Measurements from ENCODE around the gene MEIOSIN. TPM values are rescaled to one million over a fixed set of nuclear protein-coding genes. Genes with fewer than 3 reads are reported as not detected.

The MEIOSIN gene
- total and polyA plus RNA-seq, 4 donors, result not detected

DNA sequence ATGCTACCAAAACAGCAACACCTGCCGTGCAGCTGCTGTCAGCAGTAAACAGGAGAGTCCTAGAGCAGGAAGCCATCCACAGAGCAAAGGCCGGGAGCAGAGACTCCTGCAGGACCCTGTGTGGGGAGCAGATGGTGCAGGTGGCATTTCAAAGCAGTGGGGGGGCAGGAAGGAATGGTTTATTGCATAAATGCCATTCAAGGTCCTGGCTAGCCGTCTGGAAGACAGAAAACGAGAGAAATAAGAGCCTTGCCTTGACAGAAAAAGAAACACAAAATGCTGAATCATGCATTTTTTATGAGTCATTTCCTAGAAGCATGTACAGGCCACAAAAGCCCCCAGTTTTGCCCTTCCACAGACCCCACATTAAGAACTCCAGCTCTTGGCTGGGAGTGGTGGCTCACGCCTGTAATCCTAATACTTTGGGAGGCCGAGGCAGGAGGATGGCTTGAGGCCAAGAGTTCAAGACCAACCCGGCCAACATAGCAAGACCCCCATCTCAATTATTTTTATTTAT, 76.5 kb downstream of the MEIOSIN start:
- no peaks in the 10 kb centered on the region for H3K4me1 ChIP-seq (ENCODE audit: control insufficient read depth in 1 of 2, insufficient read depth in 2 of 2, low read length in 2 of 2)
- H3K27me3 ChIP-seq (ENCODE audit: control insufficient read depth in 1 of 2, insufficient read depth in 2 of 2, low read length in 1 of 2), result no peaks in the 10 kb centered on the region
- intact Hi-C loops (cut with DNase I), result loop anchor here in 1 of 2 donors (5.0 kb wide), 1 partner anchor 43 kb away; no protein-coding TSS in a partner anchor
- WGBS, 2 donors, result 40 to 41% methylated on average over 7 of the region's 7 CpGs
- H3K9me3 ChIP-seq (ENCODE audit: control insufficient read depth, low read length), result no peaks in the 10 kb centered on the region
- H3K36me3 ChIP-seq (ENCODE audit: control insufficient read depth in 1 of 2, insufficient read depth in 2 of 2, low read length in 1 of 2), result no peaks in the 10 kb centered on the region
- H3K4me3 ChIP-seq (ENCODE audit: low read length in 2 of 2), result no peak overlapping the region
- DNase-seq (no peak), ATAC-seq (ENCODE audit: low FRiP score) (no peak)
- no peak overlapping the region for H3K27ac ChIP-seq (ENCODE audit: low read depth in 1 of 2, low read length in 2 of 2)

DNA sequence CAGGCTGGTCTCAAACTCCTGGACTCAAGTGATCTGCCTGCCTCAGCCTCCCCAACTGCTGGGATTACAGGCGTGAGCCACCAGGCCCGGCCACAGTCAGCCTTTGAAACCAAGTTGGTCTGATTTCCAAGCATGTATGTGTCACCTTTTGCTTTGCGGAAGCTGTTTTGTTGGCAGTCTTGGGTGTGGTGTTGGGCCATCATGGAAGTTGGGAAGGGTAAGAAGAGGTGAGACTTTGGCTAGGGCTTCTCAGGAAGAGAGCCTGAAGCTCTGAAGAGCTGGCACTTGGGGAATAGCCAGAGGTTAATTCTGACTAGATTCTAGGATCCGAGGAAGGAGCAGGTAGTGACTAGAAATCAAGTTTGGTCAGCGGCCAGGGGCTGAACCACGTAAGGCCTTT, 79.1 kb downstream of the MEIOSIN start:
- 92 to 95% methylated on average over 6 of the region's 6 CpGs for WGBS, 2 donors
- intact Hi-C loops (cut with DNase I), result loop anchor here in 1 of 2 donors (5.0 kb wide), 1 partner anchor 40 kb away; no protein-coding TSS in a partner anchor
- no peak for ATAC-seq (ENCODE audit: low FRiP score)

More for the DNA sequence above, 79.1 kb downstream of the MEIOSIN start:
- Histone ChIP-seq H3K27me3 (ENCODE audit: control insufficient read depth in 1 of 2, insufficient read depth in 2 of 2, low read length in 1 of 2) (no peaks in the 10 kb centered on the region), H3K4me1 (ENCODE audit: control insufficient read depth in 1 of 2, insufficient read depth in 2 of 2, low read length in 2 of 2) (no peaks in the 10 kb centered on the region), H3K36me3 (ENCODE audit: control insufficient read depth in 1 of 2, insufficient read depth in 2 of 2, low read length in 1 of 2) (no peaks in the 10 kb centered on the region), H3K4me3 (ENCODE audit: low read length in 2 of 2) (no peak overlapping the region), H3K27ac (ENCODE audit: low read depth in 1 of 2, low read length in 2 of 2) (no peak overlapping the region), H3K9me3 (ENCODE audit: control insufficient read depth, low read length) (no peaks in the 10 kb centered on the region)
- no peak for DNase-seq

Other genes with a start within 250 kb of the MEIOSIN start
- gene RTN2, start 236.4 kb upstream of the MEIOSIN start, total RNA-seq, result 10 to 100 TPM in 1 of 2 donors, 1 to 10 TPM in 1; 8.1 to 11.6 TPM
- gene RTN2, start 236.4 kb upstream of the MEIOSIN start, polyA plus RNA-seq, result 10 to 100 TPM in 1 of 2 donors, 1 to 10 TPM in 1; 7.0 to 13.1 TPM
- gene PPM1N, start 235.0 kb upstream of the MEIOSIN start, total RNA-seq, result 1 to 10 TPM in 1 of 2 donors, under 1 TPM in 1; 0.88 to 2.5 TPM
- gene PPM1N, start 235.0 kb upstream of the MEIOSIN start, polyA plus RNA-seq, result under 1 TPM in 1 of 2 donors, not detected in 1; 0.67 TPM
- 100 to 1,000 TPM; 119 to 192 TPM for gene VASP, start 226.0 kb upstream of the MEIOSIN start, total RNA-seq
- gene VASP, start 226.0 kb upstream of the MEIOSIN start, polyA plus RNA-seq, result 10 to 100 TPM; 56.0 to 63.2 TPM
- 1 to 10 TPM; 8.6 to 8.8 TPM for gene OPA3, start 148.6 kb upstream of the MEIOSIN start, total RNA-seq
- 1 to 10 TPM; 2.0 to 2.8 TPM for gene OPA3, start 148.6 kb upstream of the MEIOSIN start, polyA plus RNA-seq
- 10 to 100 TPM; 10.6 to 10.9 TPM for gene GPR4, start 131.2 kb upstream of the MEIOSIN start, total RNA-seq
- gene GPR4, start 131.2 kb upstream of the MEIOSIN start, polyA plus RNA-seq, result 1 to 10 TPM in 1 of 2 donors, under 1 TPM in 1; 0.63 to 1.2 TPM
- 10 to 100 TPM; 42.4 to 52.9 TPM for gene EML2, start 94.0 kb upstream of the MEIOSIN start, total RNA-seq
- 10 to 100 TPM; 21.7 to 48.1 TPM for gene EML2, start 94.0 kb upstream of the MEIOSIN start, polyA plus RNA-seq
- 1 to 10 TPM in 1 of 2 donors, under 1 TPM in 1; 0.45 to 2.4 TPM for gene GIPR, start 65.2 kb upstream of the MEIOSIN start, total RNA-seq
- gene GIPR, start 65.2 kb upstream of the MEIOSIN start, polyA plus RNA-seq, result not detected
- 100 to 1,000 TPM; 203 to 206 TPM for gene SNRPD2, start 41.5 kb upstream of the MEIOSIN start, total RNA-seq
- 100 to 1,000 TPM; 319 to 345 TPM for gene SNRPD2, start 41.5 kb upstream of the MEIOSIN start, polyA plus RNA-seq
- 1 to 10 TPM; 5.3 to 5.4 TPM for gene QPCTL, start 40.8 kb upstream of the MEIOSIN start, total RNA-seq
- gene QPCTL, start 40.8 kb upstream of the MEIOSIN start, polyA plus RNA-seq, result 10 to 100 TPM in 1 of 2 donors, 1 to 10 TPM in 1; 1.9 to 11.1 TPM
- 10 to 100 TPM; 12.7 to 15.5 TPM for gene FBXO46, start 2.5 kb upstream of the MEIOSIN start, total RNA-seq
- 1 to 10 TPM; 1.9 to 5.1 TPM for gene FBXO46, start 2.5 kb upstream of the MEIOSIN start, polyA plus RNA-seq
- gene SIX5, start 35.8 kb downstream of the MEIOSIN start, total RNA-seq, result 10 to 100 TPM; 17.8 to 27.3 TPM
- 10 to 100 TPM in 1 of 2 donors, 1 to 10 TPM in 1; 8.1 to 34.4 TPM for gene SIX5, start 35.8 kb downstream of the MEIOSIN start, polyA plus RNA-seq
- 100 to 1,000 TPM; 155 to 215 TPM for gene DMPK, start 49.1 kb downstream of the MEIOSIN start, total RNA-seq
- 100 to 1,000 TPM; 139 to 408 TPM for gene DMPK, start 49.1 kb downstream of the MEIOSIN start, polyA plus RNA-seq
- gene DMWD, start 59.4 kb downstream of the MEIOSIN start, total RNA-seq, result 10 to 100 TPM; 70.7 TPM
- gene DMWD, start 59.4 kb downstream of the MEIOSIN start, polyA plus RNA-seq, result 10 to 100 TPM; 20.9 to 62.2 TPM
- under 1 TPM; 0.15 to 0.23 TPM for gene RSPH6A, start 81.9 kb downstream of the MEIOSIN start, total RNA-seq
- gene RSPH6A, start 81.9 kb downstream of the MEIOSIN start, polyA plus RNA-seq, result not detected
- 10 to 100 TPM; 49.8 to 52.0 TPM for gene SYMPK, start 129.7 kb downstream of the MEIOSIN start, total RNA-seq
- gene SYMPK, start 129.7 kb downstream of the MEIOSIN start, polyA plus RNA-seq, result 10 to 100 TPM; 22.4 to 98.6 TPM
- gene FOXA3, start 130.9 kb downstream of the MEIOSIN start, total RNA-seq, result under 1 TPM in 1 of 2 donors, not detected in 1; 0.23 TPM
- gene FOXA3, start 130.9 kb downstream of the MEIOSIN start, polyA plus RNA-seq, result 1 to 10 TPM in 1 of 2 donors, not detected in 1; 3.6 TPM
- 10 to 100 TPM; 15.6 to 17.7 TPM for gene IRF2BP1, start 152.7 kb downstream of the MEIOSIN start, total RNA-seq
- gene IRF2BP1, start 152.7 kb downstream of the MEIOSIN start, polyA plus RNA-seq, result 10 to 100 TPM in 1 of 2 donors, 1 to 10 TPM in 1; 4.1 to 13.3 TPM
- gene MYPOP, start 169.2 kb downstream of the MEIOSIN start, total RNA-seq, result 1 to 10 TPM; 5.6 to 7.3 TPM
- 1 to 10 TPM; 4.9 to 8.3 TPM for gene MYPOP, start 169.2 kb downstream of the MEIOSIN start, polyA plus RNA-seq
- not detected for gene NANOS2, start 181.3 kb downstream of the MEIOSIN start, total RNA-seq
- gene NANOS2, start 181.3 kb downstream of the MEIOSIN start, polyA plus RNA-seq, result not detected
- gene NOVA2, start 240.4 kb downstream of the MEIOSIN start, total RNA-seq, result 10 to 100 TPM in 1 of 2 donors, 1 to 10 TPM in 1; 8.1 to 18.2 TPM
- under 1 TPM in 1 of 2 donors, not detected in 1; 0.13 TPM for gene NOVA2, start 240.4 kb downstream of the MEIOSIN start, polyA plus RNA-seq

All from aorta (tissue), 5 donors.